DMS153 treated with DMSO at 0.1 percent for 48 hours (cell line): ENCODE measurements around the gene MMP23B.
"Not testable (repeated sequence)": the region's sequence is repeated elsewhere in the genome, so short reads cannot be mapped to it uniquely, and the experiment has no call there.

ENCODE experiments used
- DNase-seq: peaks from one replicate; lab custom pipeline; 2025; ENCODE audit not compliant: unreplicated experiment; lab: John Stamatoyannopoulos, UW

MMP23B gene

GRCh38 chr1:1664941-1665814, 33.2 kb downstream of the MMP23B start:
- DNase-seq = no peak

- no peak for DNase-seq
Observed at GRCh38 chr1:1665815-1666251, 33.9 kb downstream of the MMP23B start.

GRCh38 chr1:1666526-1666925, 34.6 kb downstream of the MMP23B start:
- DNase-seq = no peak

- no peak for DNase-seq
Observed at GRCh38 chr1:1669468-1670440, 37.8 kb downstream of the MMP23B start.

- DNase-seq = no peak
Observed at GRCh38 chr1:1670866-1671265, 38.9 kb downstream of the MMP23B start.

- no peak for DNase-seq
Observed at GRCh38 chr1:1671365-1672119, 39.6 kb downstream of the MMP23B start.

GRCh38 chr1:1672181-1672965, 40.4 kb downstream of the MMP23B start:
- no peak for DNase-seq

- DNase-seq = not testable (repeated sequence)
Observed at GRCh38 chr1:1674806-1675205, 42.8 kb downstream of the MMP23B start.

- not testable (repeated sequence) for DNase-seq
Observed at GRCh38 chr1:1675218-1675617, 43.2 kb downstream of the MMP23B start.

- not testable (repeated sequence) for DNase-seq
Observed at GRCh38 chr1:1676087-1676486, 44.1 kb downstream of the MMP23B start.

GRCh38 chr1:1677718-1678580, 46.0 kb downstream of the MMP23B start:
- no peak for DNase-seq

- DNase-seq = no peak
Observed at GRCh38 chr1:1678581-1679380, 46.8 kb downstream of the MMP23B start.

- no peak for DNase-seq
Observed at GRCh38 chr1:1680031-1680911, 48.3 kb downstream of the MMP23B start.

- no peak for DNase-seq
Observed at GRCh38 chr1:1680912-1681273, 48.9 kb downstream of the MMP23B start.

GRCh38 chr1:1683104-1683905, 51.3 kb downstream of the MMP23B start:
- DNase-seq = no peak
